Psoas muscle (tissue), 8 donors: Measurements from ENCODE around the gene TNS3. TPM values are rescaled to one million over a fixed set of nuclear protein-coding genes. Genes with fewer than 3 reads are reported as not detected.

Source experiments
- ATAC-seq, 4 donors: fragments of 200-7000 bp; cut with Tn5 transposase; one replicate each; pipeline ENCODE4 v1.9.1; 2020; ENCODE audit warnings: moderate library complexity in 3 of 4, mild to moderate bottlenecking in 2 of 4
- DNase-seq, 2 donors: peaks; one replicate each; pipeline ENCODE4 v3.0.0-alpha.2; 2020
- H3K27ac ChIP-seq: fragments of 200-600 bp; one replicate; pipeline ENCODE4 v1.8.0; 2022
- H3K27me3 ChIP-seq, 3 donors: fragments of 200-600 bp in 1 of 3; one replicate each; pipeline versions ENCODE4 v1.6.1 to v1.8.0; 2013 to 2022; ENCODE audit warnings: low read length in 2 of 3, mild to moderate bottlenecking in 2 of 3, moderate library complexity in 1 of 3; ENCODE audit not compliant: insufficient read depth in 3 of 3
- H3K36me3 ChIP-seq, 2 donors: fragments of 200-600 bp in 1 of 2; one replicate each; pipeline versions ENCODE4 v1.6.1 to v1.8.0; 2013 to 2022; ENCODE audit warnings: low read depth in 1 of 2, mild to moderate bottlenecking in 1 of 2, moderate library complexity in 1 of 2; ENCODE audit not compliant: insufficient read depth in 1 of 2
- H3K4me1 ChIP-seq: fragments of 200-600 bp; one replicate; pipeline ENCODE4 v1.8.0; 2022
- H3K4me3 ChIP-seq: fragments of 200-600 bp; one replicate; pipeline ENCODE4 v1.8.0; 2022; ENCODE audit warnings: mild to moderate bottlenecking
- H3K9me3 ChIP-seq: fragments of 200-600 bp; one replicate; pipeline ENCODE4 v1.8.0; 2022
- WGBS, 3 donors: extraction: QIAGEN DNeasy Blood & Tissue Kit; methylation state at CpG; one replicate each; pipeline versions ENCODE4 v1.1.6 to v1.1.7; 2013; 5-methylcytosine and 5-hydroxymethylcytosine counted together
- intact Hi-C, 2 donors: fragments of 100-400 bp; cut with DNase I; formaldehyde crosslinking; loops; one replicate each; pipeline versions ENCODE4 v1.11.0 to v1.14.2; 2022
- polyA plus RNA-seq, 3 donors: library from polyadenylated mRNA; stranded (reverse); fragments of 200-250 nt; gene quantifications; one replicate each; pipeline ENCODE4 v1.2.3, GENCODE V29; 2013
- total RNA-seq, 4 donors: library from RNA; stranded (reverse); fragmentation: NEBNext Ultra II Directional in 2 of 4; extraction: Animal tissue kit (Norgen Biotek cat#: 25700) in 2 of 4; gene quantifications; one replicate each; pipeline versions ENCODE4 v1.2.1 to v1.2.4, GENCODE V29; 2021 to 2023
- TF ChIP-seq, protein P1 (sequence below): fragments of 200-600 bp; IDR thresholded peaks from one replicate; pipeline ENCODE4 v1.8.0; 2022; ENCODE audit warnings: antibody characterized with exemption
- donor health status: healthy with polysubstance abuse.
- donor health status: DM: no; HTN: no; CAD: no; lungs with moderate emphysema.
- donor health status: Bipolar disorder and iron deficiency.
- donor health status: healthy.
- donor health status: DM: yes; HTN: yes; CAD: no.
- donor health status: DM: no; HTN: no; CAD: no.
- donor health status: DM: no; HTN: no; CAD: no.
- donor health status: DM: yes; HTN: yes; CAD: no.

TNS3 gene
- total and polyA plus RNA-seq, 7 donors, result 11.5 to 75.3 (median 35.0) TPM

DNA sequence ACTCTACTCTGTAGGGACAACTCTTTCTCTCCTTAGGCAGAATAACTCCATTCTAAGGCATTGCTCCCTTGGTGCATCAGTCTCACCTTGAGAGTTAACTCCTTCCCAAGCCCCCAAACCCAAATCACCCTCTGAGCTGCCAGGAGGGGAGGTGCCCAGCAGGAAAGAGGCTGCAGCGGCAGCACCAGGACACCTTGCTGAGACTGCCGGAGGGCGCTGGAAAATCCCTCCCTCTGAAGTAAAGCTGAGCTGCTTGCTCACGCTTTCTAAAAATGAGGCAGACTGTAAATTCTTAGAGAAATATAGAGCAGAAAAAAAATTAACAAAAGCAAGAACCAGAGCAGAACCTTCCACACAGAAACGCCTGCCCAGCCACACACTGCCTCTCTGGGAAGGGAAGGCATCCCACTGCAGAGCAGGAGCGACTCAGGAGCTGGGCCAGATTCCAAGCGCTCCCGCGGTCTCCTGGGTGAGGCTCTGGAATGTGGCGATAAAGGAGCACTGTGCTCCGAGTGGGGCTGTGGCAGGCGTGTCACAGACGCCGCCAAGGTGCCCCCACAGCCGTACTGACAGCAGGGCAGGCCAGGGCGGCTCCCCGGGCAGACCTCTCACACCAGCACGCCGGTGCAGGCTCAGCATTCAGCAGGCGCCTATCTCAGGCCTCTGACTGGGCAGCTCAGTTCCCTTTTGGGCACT lies 202.1 kb downstream of the TNS3 start:
- peaks cover 34% of the 10 kb centered on the region for H3K4me1 ChIP-seq
- WGBS, 3 donors, result 22 to 43% (median 28%) methylated on average over 20 of the region's 20 CpGs
- H3K27ac ChIP-seq, result peak overlapping the region; percentile 41
- no peaks in the 10 kb centered on the region for H3K36me3 ChIP-seq
- TF ChIP-seq, protein P1, sequence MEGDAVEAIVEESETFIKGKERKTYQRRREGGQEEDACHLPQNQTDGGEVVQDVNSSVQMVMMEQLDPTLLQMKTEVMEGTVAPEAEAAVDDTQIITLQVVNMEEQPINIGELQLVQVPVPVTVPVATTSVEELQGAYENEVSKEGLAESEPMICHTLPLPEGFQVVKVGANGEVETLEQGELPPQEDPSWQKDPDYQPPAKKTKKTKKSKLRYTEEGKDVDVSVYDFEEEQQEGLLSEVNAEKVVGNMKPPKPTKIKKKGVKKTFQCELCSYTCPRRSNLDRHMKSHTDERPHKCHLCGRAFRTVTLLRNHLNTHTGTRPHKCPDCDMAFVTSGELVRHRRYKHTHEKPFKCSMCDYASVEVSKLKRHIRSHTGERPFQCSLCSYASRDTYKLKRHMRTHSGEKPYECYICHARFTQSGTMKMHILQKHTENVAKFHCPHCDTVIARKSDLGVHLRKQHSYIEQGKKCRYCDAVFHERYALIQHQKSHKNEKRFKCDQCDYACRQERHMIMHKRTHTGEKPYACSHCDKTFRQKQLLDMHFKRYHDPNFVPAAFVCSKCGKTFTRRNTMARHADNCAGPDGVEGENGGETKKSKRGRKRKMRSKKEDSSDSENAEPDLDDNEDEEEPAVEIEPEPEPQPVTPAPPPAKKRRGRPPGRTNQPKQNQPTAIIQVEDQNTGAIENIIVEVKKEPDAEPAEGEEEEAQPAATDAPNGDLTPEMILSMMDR, result no peak
- no peaks in the 10 kb centered on the region for H3K27me3 ChIP-seq
- peak overlapping the region; percentile 36 for H3K4me3 ChIP-seq
- intact Hi-C loops, result no loop called here
- DNase-seq, result peak; percentile 58 to 69
- ATAC-seq, result peak; percentile 52 to 63 (median 57)
- no peaks in the 10 kb centered on the region for H3K9me3 ChIP-seq

DNA sequence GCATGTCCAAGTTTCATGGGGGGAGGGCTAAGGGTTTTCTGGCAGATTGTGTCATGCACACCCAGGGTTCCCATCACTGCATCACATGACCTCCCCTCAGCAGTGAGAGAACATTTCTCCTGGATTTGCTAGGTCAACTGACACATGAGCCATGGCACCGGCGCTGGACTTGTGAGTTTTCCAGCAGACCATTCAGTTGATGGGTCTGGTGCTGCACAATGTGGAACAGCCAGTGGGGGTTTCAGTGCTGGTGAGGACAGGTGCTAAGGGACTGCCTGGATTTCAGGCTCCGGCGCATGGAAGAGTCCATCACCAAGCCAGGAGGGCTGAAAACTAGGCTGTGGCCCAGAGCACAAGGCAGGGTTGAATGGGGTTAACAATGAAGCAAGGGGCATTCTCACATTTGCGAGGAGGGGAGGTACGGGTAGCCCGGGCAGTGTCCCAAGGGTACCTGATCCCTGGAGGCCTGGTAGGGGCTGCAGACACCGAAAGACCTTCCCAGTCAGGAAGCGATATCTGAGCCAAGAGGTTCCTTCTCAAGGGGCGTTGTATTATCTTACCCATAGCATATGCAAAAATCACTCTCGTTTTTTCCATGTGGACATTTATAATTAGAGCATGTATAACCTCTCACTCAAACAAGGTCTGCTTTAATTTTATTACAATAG lies 203.0 kb downstream of the TNS3 start:
- Histone ChIP-seq H3K27me3 (no peaks in the 10 kb centered on the region), H3K4me3 (no peak overlapping the region), H3K27ac (no peak overlapping the region), H3K36me3 (no peaks in the 10 kb centered on the region), H3K4me1 (peaks cover 41% of the 10 kb centered on the region), H3K9me3 (no peaks in the 10 kb centered on the region)
- peak; percentile 29 to 64 (median 58) for ATAC-seq
- intact Hi-C loops, result no loop called here
- WGBS, 3 donors, result 38 to 62% (median 47%) methylated on average over 11 of the region's 11 CpGs
- peak; percentile 39 to 65 for DNase-seq
- TF ChIP-seq, protein P1, result no peak

DNA sequence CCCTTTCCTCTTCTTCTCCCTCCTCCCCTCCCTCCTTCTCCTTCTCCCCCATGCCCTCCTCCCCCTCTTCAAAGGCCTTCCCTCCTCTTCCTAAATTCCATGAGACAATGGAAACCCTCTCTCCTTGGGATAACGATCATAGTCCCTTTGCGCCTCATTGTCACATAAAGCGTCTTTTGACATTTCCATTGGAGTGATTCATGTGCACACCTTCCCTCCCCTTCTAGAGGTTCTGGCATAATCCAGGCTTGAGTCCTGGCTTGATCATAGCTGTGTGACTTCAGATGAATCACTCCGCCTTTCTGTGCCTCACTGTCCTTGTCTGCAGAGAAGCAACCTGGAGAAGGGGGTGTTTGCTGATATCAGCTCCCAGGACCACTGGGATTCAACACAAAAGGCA lies 204.2 kb downstream of the TNS3 start:
- intact Hi-C loops, result no loop called here
- ATAC-seq (no peak), DNase-seq (no peak)
- Histone ChIP-seq H3K36me3 (no peaks in the 10 kb centered on the region), H3K27me3 (no peaks in the 10 kb centered on the region), H3K9me3 (no peaks in the 10 kb centered on the region), H3K27ac (no peak overlapping the region), H3K4me3 (no peak overlapping the region), H3K4me1 (peaks cover 45% of the 10 kb centered on the region)
- TF ChIP-seq, protein P1, result no peak
- WGBS, 3 donors, result 93 to 95% (median 94%) methylated on average over 4 of the region's 4 CpGs

DNA sequence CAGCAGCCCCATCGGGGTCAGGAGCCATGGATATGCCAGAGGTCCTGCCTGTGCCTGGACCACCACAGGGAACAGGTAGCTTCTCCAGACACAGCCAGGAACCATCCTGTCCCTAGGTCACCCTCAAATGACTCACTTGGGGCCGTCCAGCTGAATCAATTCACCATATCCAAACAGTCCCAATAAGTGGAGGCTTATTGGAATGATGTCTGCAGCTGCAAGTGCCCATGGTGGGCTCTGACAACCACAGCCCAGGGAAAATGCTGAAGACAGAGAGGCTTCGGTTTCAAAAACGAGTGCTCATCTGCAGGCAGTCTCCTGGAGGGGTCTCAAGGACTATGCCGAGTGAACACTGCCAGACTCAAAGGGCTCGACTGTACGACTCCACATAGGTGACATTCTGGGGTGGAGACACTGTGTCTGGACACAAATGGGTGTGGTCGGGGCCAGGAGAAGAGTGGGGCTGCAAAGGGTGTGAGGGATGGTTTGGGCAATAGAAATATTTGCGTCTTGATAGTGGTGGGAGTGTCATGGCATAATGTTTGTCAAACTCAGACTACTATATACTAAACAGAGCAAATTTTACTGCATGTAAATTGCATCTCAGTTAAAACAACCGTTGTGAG lies 204.8 kb downstream of the TNS3 start:
- intact Hi-C loops, result no loop called here
- peak in 1 of 2 donors; percentile 19 for DNase-seq
- H3K9me3 ChIP-seq, result no peaks in the 10 kb centered on the region
- no peaks in the 10 kb centered on the region for H3K36me3 ChIP-seq
- TF ChIP-seq, protein P1, result no peak
- ATAC-seq, result no peak
- no peak overlapping the region for H3K4me3 ChIP-seq
- no peak overlapping the region for H3K27ac ChIP-seq
- H3K4me1 ChIP-seq, result peaks cover 50% of the 10 kb centered on the region
- 90 to 95% (median 91%) methylated on average over 10 of the region's 10 CpGs for WGBS, 3 donors
- no peaks in the 10 kb centered on the region for H3K27me3 ChIP-seq
